Prostate gland (tissue), 2 donors: ENCODE results near the gene ACOX1. TPM values are rescaled to one million over a fixed set of nuclear protein-coding genes. Genes with fewer than 3 reads are reported as not detected.

Experiments used
- DNase-seq: peaks from one replicate; pipeline ENCODE4 v3.0.0-alpha.2; 2019; ENCODE audit warnings: low spot score
- H3K27ac ChIP-seq, 2 donors: fragments of 200-600 bp; sonication (generic); 2 replicates each; pipeline ENCODE4 v1.5.1; 2017 to 2019
- H3K27me3 ChIP-seq: fragments of 200-600 bp; sonication (generic); replicated peaks from 2 replicates; pipeline ENCODE4 v1.5.1; 2019; ENCODE audit not compliant: insufficient read depth
- H3K36me3 ChIP-seq, 2 donors: fragments of 200-600 bp; sonication (generic); 1 replicate in 1 of 2; 2 replicates in 1 of 2; pipeline versions ENCODE4 v1.5.1 to v1.8.1; 2017 to 2019
- H3K4me1 ChIP-seq: fragments of 200-600 bp; sonication (generic); replicated peaks from 2 replicates; pipeline ENCODE4 v1.5.1; 2019
- H3K4me3 ChIP-seq, 2 donors: fragments of 200-600 bp; sonication (generic); 2 replicates each; pipeline ENCODE4 v1.5.1; 2017 to 2019
- H3K9me3 ChIP-seq: fragments of 200-600 bp; sonication (generic); 2 replicates; pipeline ENCODE4 v1.5.1; 2017
- POLR2A ChIP-seq: fragments of 450-650 bp; IDR thresholded peaks from one replicate; pipeline ENCODE4 v1.6.1; 2016; ENCODE audit warnings: antibody characterized with exemption, mild to moderate bottlenecking
- POLR2AphosphoS5 ChIP-seq: sonication (generic); formaldehyde crosslinking; IDR thresholded peaks from one replicate; pipeline ENCODE4 v1.6.1; 2017; ENCODE audit warnings: antibody characterized with exemption
- WGBS: methylation state at CpG from one replicate; pipeline ENCODE4 v1.1.5; 2018; 5-methylcytosine and 5-hydroxymethylcytosine counted together
- intact Hi-C: fragments of 100-400 bp; cut with DNase I; formaldehyde crosslinking; loops from one replicate; pipeline ENCODE4 v1.14.2; 2022
- total RNA-seq, 2 donors: library from RNA; depleted of rRNA; stranded (reverse); fragments of >200 nt; gene quantifications; one replicate each; pipeline ENCODE4 v1.1.0, GENCODE V29; 2016
- TF ChIP-seq, protein P1 (sequence below), 4 experiments: fragments of 200-600 bp in 2 of 4; fragments of 450-650 bp in 2 of 4; sonication (generic) in 2 of 4; IDR thresholded peaks; 1 replicate in 3 of 4; 2 replicates in 1 of 4; pipeline ENCODE4 v1.5.1; 2016 to 2019; ENCODE audit warnings: antibody characterized with exemption in 4 of 4, mild to moderate bottlenecking in 2 of 4, moderate library complexity in 2 of 4

The ACOX1 gene
- total RNA-seq, 2 donors from 2014 or later = 75.5 to 79.0 TPM

DNA sequence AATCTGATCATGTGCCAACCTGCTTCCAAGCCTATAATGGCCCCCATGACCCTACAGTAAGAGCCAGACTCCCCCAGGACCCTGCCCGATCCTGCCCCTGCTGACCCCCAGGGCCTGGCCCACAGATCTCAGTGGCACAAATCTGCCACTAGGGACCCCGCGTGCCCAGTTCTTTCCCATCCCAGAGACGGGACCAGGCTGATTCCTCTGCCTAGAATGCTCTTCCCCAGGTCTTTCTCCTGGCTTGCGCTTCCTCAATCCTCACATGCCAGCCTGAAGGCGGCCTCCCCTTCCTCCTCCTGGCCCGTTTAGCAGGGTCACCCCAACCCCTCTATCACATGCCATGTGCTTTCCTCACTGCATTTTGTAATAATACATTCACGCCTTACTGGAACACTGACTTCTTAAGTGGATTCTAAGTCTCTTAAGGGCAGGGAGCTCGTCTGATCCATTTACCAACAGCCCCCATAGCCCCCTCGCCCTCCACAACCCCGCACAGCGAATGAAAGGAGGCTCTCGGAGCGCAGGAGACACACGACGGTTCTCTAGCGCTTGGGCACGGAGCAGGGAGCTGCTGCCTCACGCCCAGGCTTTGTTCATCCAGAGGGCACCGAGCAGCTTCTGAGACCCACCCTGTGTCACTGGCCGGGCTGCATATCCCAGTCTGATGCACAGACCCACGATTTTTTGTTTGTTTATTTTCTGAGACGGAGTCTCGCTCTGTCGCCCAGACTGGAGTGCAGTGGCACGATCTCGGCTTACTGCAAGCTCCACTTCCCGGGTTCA, 83.4 kb downstream of the ACOX1 start:
- H3K27ac ChIP-seq = peak overlapping the region; percentile 81 to 92
- peak overlapping the region; percentile 77 to 80 for H3K4me3 ChIP-seq
- H3K9me3 ChIP-seq = no peaks in the 10 kb centered on the region
- DNase-seq = no peak
- H3K4me1 ChIP-seq = peaks cover 2% of the 10 kb centered on the region
- intact Hi-C loops = loop anchor here (2.0 to 5.0 kb wide), 2 partner anchors 39 to 108 kb away; no protein-coding TSS in a partner anchor
- no peak for TF ChIP-seq POLR2A
- TF ChIP-seq, protein P1, sequence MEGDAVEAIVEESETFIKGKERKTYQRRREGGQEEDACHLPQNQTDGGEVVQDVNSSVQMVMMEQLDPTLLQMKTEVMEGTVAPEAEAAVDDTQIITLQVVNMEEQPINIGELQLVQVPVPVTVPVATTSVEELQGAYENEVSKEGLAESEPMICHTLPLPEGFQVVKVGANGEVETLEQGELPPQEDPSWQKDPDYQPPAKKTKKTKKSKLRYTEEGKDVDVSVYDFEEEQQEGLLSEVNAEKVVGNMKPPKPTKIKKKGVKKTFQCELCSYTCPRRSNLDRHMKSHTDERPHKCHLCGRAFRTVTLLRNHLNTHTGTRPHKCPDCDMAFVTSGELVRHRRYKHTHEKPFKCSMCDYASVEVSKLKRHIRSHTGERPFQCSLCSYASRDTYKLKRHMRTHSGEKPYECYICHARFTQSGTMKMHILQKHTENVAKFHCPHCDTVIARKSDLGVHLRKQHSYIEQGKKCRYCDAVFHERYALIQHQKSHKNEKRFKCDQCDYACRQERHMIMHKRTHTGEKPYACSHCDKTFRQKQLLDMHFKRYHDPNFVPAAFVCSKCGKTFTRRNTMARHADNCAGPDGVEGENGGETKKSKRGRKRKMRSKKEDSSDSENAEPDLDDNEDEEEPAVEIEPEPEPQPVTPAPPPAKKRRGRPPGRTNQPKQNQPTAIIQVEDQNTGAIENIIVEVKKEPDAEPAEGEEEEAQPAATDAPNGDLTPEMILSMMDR (IDR thresholded peaks at IDR 0.05) = peak in 1 of 4 experiments; percentile 15
- no peaks in the 10 kb centered on the region for H3K27me3 ChIP-seq
- peaks cover 0 to 10% of the 10 kb centered on the region in 2 donors for H3K36me3 ChIP-seq
- WGBS = 27% methylated on average over 28 of the region's 28 CpGs

DNA sequence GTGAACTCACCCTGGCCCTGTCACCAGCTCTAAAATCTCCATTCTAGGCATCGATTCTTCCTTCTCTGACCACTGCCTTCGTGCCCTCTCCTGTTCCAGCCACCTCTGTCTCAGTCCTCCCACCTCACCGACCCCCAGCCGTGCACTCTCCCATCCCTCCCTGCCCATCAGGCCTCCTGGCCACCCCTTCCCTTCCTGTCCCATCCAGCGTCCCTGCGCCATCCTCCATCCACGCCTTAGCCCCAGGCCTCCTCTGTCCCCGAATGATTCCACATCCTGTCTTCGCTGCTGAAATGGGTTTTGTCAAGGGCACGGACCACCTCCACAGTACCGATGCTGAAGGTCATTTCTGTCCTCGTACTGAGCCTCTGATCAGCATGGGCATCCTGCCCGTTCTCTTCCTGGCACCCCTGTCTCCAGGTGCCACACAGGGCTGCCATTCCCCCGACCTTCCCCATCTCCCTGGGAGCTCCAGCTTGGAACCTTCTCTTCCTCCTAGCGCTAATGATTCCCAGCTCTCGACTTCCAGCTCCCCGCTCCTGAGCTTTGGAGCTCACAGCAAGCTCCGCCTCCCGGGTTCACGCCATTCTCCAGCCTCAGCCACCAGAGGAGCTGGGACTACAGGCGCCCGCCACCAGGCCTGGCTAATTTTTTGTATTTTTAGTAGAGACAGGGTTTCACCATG, 84.8 kb downstream of the ACOX1 start:
- peaks cover 2% of the 10 kb centered on the region for H3K4me1 ChIP-seq
- H3K9me3 ChIP-seq = no peaks in the 10 kb centered on the region
- DNase-seq = no peak
- H3K4me3 ChIP-seq = no peak overlapping the region
- 81% methylated on average over 22 of the region's 22 CpGs for WGBS
- TF ChIP-seq, protein P1 (IDR thresholded peaks at IDR 0.05) = no peak
- TF ChIP-seq POLR2AphosphoS5 (no peak), POLR2A (no peak)
- H3K27me3 ChIP-seq = no peaks in the 10 kb centered on the region
- intact Hi-C loops = loop anchor here (5.0 kb wide), 1 partner anchor 132 kb away; no protein-coding TSS in a partner anchor
- H3K27ac ChIP-seq = no peak overlapping the region
- peaks cover 0 to 10% of the 10 kb centered on the region in 2 donors for H3K36me3 ChIP-seq

DNA sequence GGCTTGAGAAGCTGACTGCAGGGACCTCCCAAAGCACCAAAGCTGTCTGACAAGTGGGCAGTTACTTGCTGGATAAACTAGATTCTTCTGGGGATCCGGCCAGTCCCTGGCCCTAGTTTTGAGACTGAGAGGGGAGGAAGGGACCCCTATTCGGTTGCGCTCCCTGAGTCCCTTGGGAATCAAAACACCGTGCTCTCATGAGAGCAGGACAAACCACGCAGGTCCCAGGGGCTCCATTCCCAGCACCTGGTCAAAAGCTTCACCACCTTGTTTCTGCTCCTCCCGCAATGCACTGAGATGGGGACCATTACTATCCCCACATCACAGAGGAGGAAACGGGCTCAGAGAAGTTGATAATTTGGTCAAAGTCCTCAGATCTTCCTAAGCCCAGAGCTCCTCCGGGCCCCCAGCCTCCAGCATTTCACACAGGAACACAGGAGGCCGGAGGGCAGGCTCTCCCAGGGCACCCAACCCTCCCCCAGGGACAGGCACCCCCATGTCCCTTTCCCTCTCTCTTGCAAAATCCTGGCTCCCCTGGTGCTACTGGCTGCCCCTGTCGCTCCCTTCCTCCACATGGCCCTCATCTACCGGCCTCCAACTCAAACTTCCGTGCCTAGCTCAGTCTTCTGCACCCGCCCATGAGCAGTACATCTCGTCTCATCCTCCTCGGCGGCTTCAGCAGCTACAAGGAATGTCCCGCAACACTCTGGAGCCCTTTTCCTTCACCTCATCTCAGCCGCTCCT, 85.5 kb downstream of the ACOX1 start:
- intact Hi-C loops = loop anchor here (5.0 kb wide), 1 partner anchor 131 kb away; no protein-coding TSS in a partner anchor
- Histone ChIP-seq H3K27ac (no peak overlapping the region), H3K4me1 (peaks cover 2% of the 10 kb centered on the region), H3K36me3 (peaks cover 0 to 3% of the 10 kb centered on the region in 2 donors), H3K4me3 (no peak overlapping the region), H3K9me3 (no peaks in the 10 kb centered on the region), H3K27me3 (no peaks in the 10 kb centered on the region)
- WGBS = 88% methylated on average over 18 of the region's 18 CpGs
- TF ChIP-seq POLR2A (no peak), POLR2AphosphoS5 (no peak)
- TF ChIP-seq, protein P1 (IDR thresholded peaks at IDR 0.05) = no peak
- no peak for DNase-seq

DNA sequence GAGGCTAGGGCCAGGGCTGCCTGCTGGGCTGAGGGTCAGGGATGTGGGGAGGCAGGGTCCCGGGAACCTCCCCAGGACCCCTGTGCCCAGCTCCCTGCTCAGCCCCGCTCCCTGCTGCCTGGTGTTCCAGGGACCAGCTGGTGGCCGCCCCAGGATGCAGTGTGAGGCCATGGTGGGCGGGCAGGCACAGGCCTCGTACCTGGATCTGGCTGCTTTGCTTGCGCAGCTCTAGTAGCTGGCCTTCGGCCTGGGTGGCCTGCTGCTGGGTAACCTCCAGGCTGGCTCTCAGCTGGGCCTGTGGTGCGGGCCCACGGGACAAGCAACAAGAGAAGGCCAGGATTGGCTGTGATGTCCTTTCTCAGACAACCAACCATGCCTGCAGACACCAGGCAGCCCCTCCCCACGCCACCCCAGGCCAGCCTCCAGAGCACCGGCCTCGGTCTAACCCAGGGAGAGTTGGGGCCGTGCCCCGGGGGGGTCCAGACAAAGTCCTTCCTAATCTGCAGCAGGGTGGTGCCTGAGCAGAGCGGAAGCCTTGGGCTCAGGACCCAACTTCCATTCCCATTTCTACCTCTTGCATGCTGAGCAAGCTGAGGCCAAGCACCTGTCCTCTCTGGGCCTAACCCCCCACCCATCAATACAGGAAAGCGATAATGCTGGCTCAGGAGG, 86.3 kb downstream of the ACOX1 start:
- intact Hi-C loops = loop anchor here (5.0 kb wide), 1 partner anchor 130 kb away; no protein-coding TSS in a partner anchor
- H3K4me1 ChIP-seq = peaks cover 2% of the 10 kb centered on the region
- no peaks in the 10 kb centered on the region for H3K36me3 ChIP-seq

More for the DNA sequence above, 86.3 kb downstream of the ACOX1 start:
- 91% methylated on average over 12 of the region's 16 CpGs for WGBS
- H3K27me3 ChIP-seq = no peaks in the 10 kb centered on the region
- no peaks in the 10 kb centered on the region for H3K9me3 ChIP-seq
- TF ChIP-seq POLR2A (no peak), POLR2AphosphoS5 (no peak)
- TF ChIP-seq, protein P1 (IDR thresholded peaks at IDR 0.05) = no peak
- H3K4me3 ChIP-seq = no peak overlapping the region
- H3K27ac ChIP-seq = no peak overlapping the region
- DNase-seq = no peak
